HepG2 (cell line): ENCODE data around the gene CERT1. TPM values are rescaled to one million over a fixed set of nuclear protein-coding genes. Genes with fewer than 3 reads are reported as not detected.

ENCODE experiments used
- ATAC-seq: fragments of 200-7000 bp; cut with Tn5 transposase; 3 replicates; pipeline ENCODE4 v1.9.1; 2020; ENCODE audit warnings: mild to moderate bottlenecking, moderate library complexity
- BruUV-seq: library from RNA; stranded (reverse); fragments of 400-500 nt; replicated peaks from 2 replicates; lab custom pipeline; 2021; lab: Mats Ljungman, UMichigan
- CTCF ChIA-PET: fragments of 300-600 bp; formaldehyde crosslinking; extraction: SDS; loops from one replicate; lab custom pipeline; 2021; ENCODE audit warnings: low total read pairs, inconsistent platforms, low intra/inter-chr PET ratio; lab: Yijun Ruan, JAX
- POLR2A ChIA-PET: fragments of 350-600 bp; sonication (Branson Sonifier 250); formaldehyde crosslinking; loops from one replicate; lab custom pipeline; 2020; ENCODE audit warnings: antibody characterized with exemption, inconsistent platforms; lab: Yijun Ruan, JAX
- DNase-seq: peaks from one replicate; pipeline ENCODE4 v3.0.0-alpha.2; 2015; ENCODE audit warnings: low spot score
- FAIRE-seq: peaks from 3 replicates; lab custom pipeline; 2011; peaks lifted over from hg19 to GRCh38; lab: Jason Lieb, UNC
- H2AFZ ChIP-seq: one replicate; pipeline ENCODE4 v1.6.1; 2011; ENCODE audit warnings: low read length, inconsistent platforms
- H3K27ac ChIP-seq: fragments of 300-600 bp; 3 replicates; pipeline ENCODE4 v1.8.0; 2011; ENCODE audit warnings: mixed run types, mild to moderate bottlenecking, mixed read lengths, low read length, inconsistent platforms; ENCODE audit not compliant: insufficient read depth; ENCODE audit errors: extremely low read length
- H3K27me3 ChIP-seq, 2 experiments: fragments of 200-600 bp in 1 of 2; 2 replicates in 1 of 2; 3 replicates in 1 of 2; pipeline versions ENCODE4 v1.6.0 to v1.8.0; 2011; ENCODE audit warnings: low read length in 2 of 2, mild to moderate bottlenecking in 2 of 2, moderate library complexity in 2 of 2, inconsistent platforms in 1 of 2; ENCODE audit not compliant: insufficient read depth in 2 of 2, control insufficient read depth in 1 of 2
- H3K36me3 ChIP-seq, 2 experiments: fragments of 200-600 bp in 1 of 2; replicated peaks in 1 of 2; 2 replicates in 1 of 2; 3 replicates in 1 of 2; pipeline versions ENCODE4 v1.5.1 to v1.8.0; 2011; ENCODE audit warnings: low read length in 2 of 2, inconsistent platforms in 1 of 2; ENCODE audit not compliant: insufficient read depth in 2 of 2, control insufficient read depth in 1 of 2
- H3K4me1 ChIP-seq: 2 replicates; pipeline ENCODE4 v1.5.1; 2012; ENCODE audit warnings: low read length, inconsistent platforms; ENCODE audit not compliant: insufficient read depth
- H3K4me2 ChIP-seq: 2 replicates; pipeline ENCODE4 v1.6.0; 2011; ENCODE audit warnings: low read depth, low read length, inconsistent platforms
- H3K4me3 ChIP-seq, 3 experiments: fragments of 200-600 bp in 1 of 3; sonication (generic), shearing (Covaris generic) in 1 of 3; replicated peaks in 1 of 3; 2 replicates each; pipeline ENCODE4 v1.5.1; 2011 to 2016; ENCODE audit warnings: low read length in 3 of 3, inconsistent platforms in 2 of 3, low read depth in 2 of 3, mild to moderate bottlenecking in 2 of 3, control low read depth in 1 of 3, mixed read lengths in 1 of 3; ENCODE audit not compliant: insufficient read depth in 1 of 3
- H3K79me2 ChIP-seq: one replicate; pipeline ENCODE4 v1.6.1; 2011; ENCODE audit warnings: low read length, inconsistent platforms; ENCODE audit not compliant: insufficient read depth
- H3K9ac ChIP-seq: 2 replicates; pipeline ENCODE4 v1.6.0; 2011; ENCODE audit warnings: mild to moderate bottlenecking, low read depth, low read length, inconsistent platforms; ENCODE audit not compliant: insufficient read depth
- H3K9me3 ChIP-seq: 2 replicates; pipeline ENCODE4 v1.5.1; 2012; ENCODE audit warnings: mild to moderate bottlenecking, low read length
- H4K20me1 ChIP-seq: 2 replicates; pipeline ENCODE4 v1.6.0; 2011; ENCODE audit warnings: inconsistent platforms, mild to moderate bottlenecking, low read length, moderate library complexity; ENCODE audit not compliant: insufficient read depth
- FUBP1 ChIP-seq: sonication (generic); formaldehyde crosslinking; IDR thresholded peaks from 2 replicates; pipeline ENCODE4 v1.5.1; 2020; ENCODE audit warnings: missing genetic modification reagents, mild to moderate bottlenecking, borderline replicate concordance
- PATZ1 ChIP-seq: sonication (generic); formaldehyde crosslinking; IDR thresholded peaks from 2 replicates; pipeline ENCODE4 v1.4.0; 2020; ENCODE audit warnings: missing genetic modification reagents
- PRDM10 ChIP-seq: sonication (generic); formaldehyde crosslinking; IDR thresholded peaks from 2 replicates; pipeline ENCODE4 v1.4.0; 2020; ENCODE audit warnings: low read depth, missing genetic modification reagents
- RBAK ChIP-seq: sonication (generic); formaldehyde crosslinking; IDR thresholded peaks from 2 replicates; pipeline ENCODE4 v1.5.1; 2020; ENCODE audit warnings: mild to moderate bottlenecking, missing genetic modification reagents
- ZNF564 ChIP-seq: sonication (generic); formaldehyde crosslinking; IDR thresholded peaks from 2 replicates; pipeline ENCODE4 v1.8.1; 2023; ENCODE audit warnings: mild to moderate bottlenecking, missing genetic modification reagents
- ZNF710 ChIP-seq: sonication (generic); formaldehyde crosslinking; IDR thresholded peaks from 2 replicates; pipeline ENCODE4 v1.5.0; 2020; ENCODE audit warnings: mild to moderate bottlenecking, missing genetic modification reagents, borderline replicate concordance
- WGBS: methylation state at CpG from one replicate; pipeline ENCODE4 v1.1.6; 2017; ENCODE audit warnings: low lambda C conversion rate; 5-methylcytosine and 5-hydroxymethylcytosine counted together
- in situ Hi-C: cut with HindIII; loops from 2 replicates; pipeline ENCODE4 v1.10.0; 2017; ENCODE audit warnings: low pct_unique_long_range_greater_than_20kb; ENCODE audit not compliant: extremely low pct_ligation_motif_present
- intact Hi-C: fragments of 100-400 bp; cut with micrococcal nuclease; formaldehyde crosslinking; loops from one replicate; pipeline ENCODE4 v1.10.0; 2022; ENCODE audit not compliant: unreplicated experiment
- polyA plus RNA-seq, 8 experiments: library from polyadenylated mRNA; depleted of rRNA in 3 of 8; stranded (reverse) in 7 of 8; unstranded in 1 of 8; fragments of >200 nt; fragmentation: Illumina TruSeq in 4 of 8; extraction: Trizol in 4 of 8; gene quantifications; 2 replicates each; pipeline versions ENCODE4 v1.2.1 to v1.2.3, GENCODE V29; 2011 to 2016; ENCODE audit warnings: low read depth in 4 of 8, missing spikeins in 1 of 8, mixed read lengths in 1 of 8; ENCODE audit not compliant: insufficient read depth in 1 of 8
- total RNA-seq, 5 experiments: library from RNA; depleted of rRNA; stranded (reverse); fragments of >200 nt; fragmentation: Illumina TruSeq; extraction: Trizol; gene quantifications; 2 replicates each; pipeline ENCODE4 v1.2.3, GENCODE V29; 2016; ENCODE audit warnings: low read depth in 1 of 5

CERT1 gene
- total and polyA plus RNA-seq, 2 of the 13 experiments (the other 11 are each of a cell fraction or from before 2014, with no cell fraction given), result 8.2 to 12.7 TPM

- Histone ChIP-seq H3K27ac (peak overlapping the region; percentile 62), H3K36me3 (no peaks in the 10 kb centered on the region), H3K27me3 (no peaks in the 10 kb centered on the region; a peak in 1 of 5 replicates), H3K4me1 (peaks cover 37% of the 10 kb centered on the region), H3K4me2 (peak overlapping the region; percentile 77), H2AFZ (peak overlapping the region; percentile 69), H3K79me2 (peaks cover 51% of the 10 kb centered on the region), H3K4me3 (peak overlapping the region; percentile 86 to 96 (median 91)), H3K9ac (peak overlapping the region; percentile 74), H3K9me3 (no peaks in the 10 kb centered on the region), H4K20me1 (peaks cover 19% of the 10 kb centered on the region)
- peak; percentile 36 for FAIRE-seq
- CTCF ChIA-PET, result no interaction called here
- DNase-seq, result peak; percentile 14
- 21% methylated on average over 16 of the region's 16 CpGs for WGBS
- no peak for ATAC-seq
- BruUV-seq, result no TSS peak
- in situ Hi-C loops, result loop anchor here (25.0 kb wide), 1 partner anchor 825 kb away; the partner anchor contains the start of gene HEXB
- intact Hi-C loops, result loop anchor here (10.0 kb wide), 1 partner anchor 172 kb away; no protein-coding TSS in a partner anchor
- POLR2A ChIA-PET, result interaction anchor here (0.6 to 1.2 kb wide), 4 partner anchors 176 to 1888 kb away, joined by 3 to 7 read pairs (median 4); partner anchors contain the start of gene HMGCR
- TF ChIP-seq ZNF710 (CRISPR knock-in tag) (no peak), FUBP1 (CRISPR knock-in tag) (no peak), ZNF564 (no peak), PRDM10 (CRISPR knock-in tag) (no peak), PATZ1 (CRISPR knock-in tag) (no peak), RBAK (CRISPR knock-in tag) (no peak)
Observed at GRCh38 chr5:75512383-75513074, 1.1 kb upstream of the CERT1 start.
